ENCODE measurements around the gene TMEM221.

TMEM221 gene

GRCh38 chr19:17471410-17472125, 23.1 kb upstream of the TMEM221 start:
- no peak for TF ChIP-seq ZNF8 (CRISPR knock-in tag; IDR thresholded peaks at IDR 0.05)
- TF ChIP-seq ARNTL (CRISPR knock-in tag; IDR thresholded peaks at IDR 0.05; ENCODE audit: borderline replicate concordance, low read depth), result no peak
- TF ChIP-seq ZNF565 (CRISPR knock-in tag; conservative IDR thresholded peaks at IDR 0.05; ENCODE audit: low read depth), result no peak
- TF ChIP-seq TCF4 (CRISPR knock-in tag; IDR thresholded peaks at IDR 0.05; ENCODE audit: borderline replicate concordance), result no peak
- no peak for TF ChIP-seq ZNF70 (CRISPR knock-in tag; IDR thresholded peaks at IDR 0.05)
- TF ChIP-seq ZC3H10 (CRISPR knock-in tag; IDR thresholded peaks at IDR 0.05), result no peak
- TF ChIP-seq ZFP3 (CRISPR knock-in tag; IDR thresholded peaks at IDR 0.05), result no peak
- no peak for TF ChIP-seq GLIS3 (CRISPR knock-in tag; IDR thresholded peaks at IDR 0.05)
- no peak for TF ChIP-seq PPARA (CRISPR knock-in tag; IDR thresholded peaks at IDR 0.05; ENCODE audit: borderline replicate concordance)
- no peak for TF ChIP-seq ZFP30 (CRISPR knock-in tag; IDR thresholded peaks at IDR 0.05)
- TF ChIP-seq, protein P1, sequence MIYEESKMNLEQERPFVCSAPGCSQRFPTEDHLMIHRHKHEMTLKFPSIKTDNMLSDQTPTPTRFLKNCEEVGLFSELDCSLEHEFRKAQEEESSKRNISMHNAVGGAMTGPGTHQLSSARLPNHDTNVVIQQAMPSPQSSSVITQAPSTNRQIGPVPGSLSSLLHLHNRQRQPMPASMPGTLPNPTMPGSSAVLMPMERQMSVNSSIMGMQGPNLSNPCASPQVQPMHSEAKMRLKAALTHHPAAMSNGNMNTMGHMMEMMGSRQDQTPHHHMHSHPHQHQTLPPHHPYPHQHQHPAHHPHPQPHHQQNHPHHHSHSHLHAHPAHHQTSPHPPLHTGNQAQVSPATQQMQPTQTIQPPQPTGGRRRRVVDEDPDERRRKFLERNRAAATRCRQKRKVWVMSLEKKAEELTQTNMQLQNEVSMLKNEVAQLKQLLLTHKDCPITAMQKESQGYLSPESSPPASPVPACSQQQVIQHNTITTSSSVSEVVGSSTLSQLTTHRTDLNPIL (CRISPR knock-in tag; IDR thresholded peaks at IDR 0.05; ENCODE audit: low read depth), result no peak
- TF ChIP-seq BACH2 (CRISPR knock-in tag; IDR thresholded peaks at IDR 0.05; ENCODE audit: borderline replicate concordance), result no peak
- TF ChIP-seq PATZ1 (CRISPR knock-in tag; IDR thresholded peaks at IDR 0.05; ENCODE audit: borderline replicate concordance), result no peak
- TF ChIP-seq CSDC2 (CRISPR knock-in tag; IDR thresholded peaks at IDR 0.05), result no peak
- no peak for TF ChIP-seq RARB (CRISPR knock-in tag; IDR thresholded peaks at IDR 0.05)
- no peak for TF ChIP-seq ISL1 (CRISPR knock-in tag; IDR thresholded peaks at IDR 0.05)
- ATAC-seq, result no peak

DNA sequence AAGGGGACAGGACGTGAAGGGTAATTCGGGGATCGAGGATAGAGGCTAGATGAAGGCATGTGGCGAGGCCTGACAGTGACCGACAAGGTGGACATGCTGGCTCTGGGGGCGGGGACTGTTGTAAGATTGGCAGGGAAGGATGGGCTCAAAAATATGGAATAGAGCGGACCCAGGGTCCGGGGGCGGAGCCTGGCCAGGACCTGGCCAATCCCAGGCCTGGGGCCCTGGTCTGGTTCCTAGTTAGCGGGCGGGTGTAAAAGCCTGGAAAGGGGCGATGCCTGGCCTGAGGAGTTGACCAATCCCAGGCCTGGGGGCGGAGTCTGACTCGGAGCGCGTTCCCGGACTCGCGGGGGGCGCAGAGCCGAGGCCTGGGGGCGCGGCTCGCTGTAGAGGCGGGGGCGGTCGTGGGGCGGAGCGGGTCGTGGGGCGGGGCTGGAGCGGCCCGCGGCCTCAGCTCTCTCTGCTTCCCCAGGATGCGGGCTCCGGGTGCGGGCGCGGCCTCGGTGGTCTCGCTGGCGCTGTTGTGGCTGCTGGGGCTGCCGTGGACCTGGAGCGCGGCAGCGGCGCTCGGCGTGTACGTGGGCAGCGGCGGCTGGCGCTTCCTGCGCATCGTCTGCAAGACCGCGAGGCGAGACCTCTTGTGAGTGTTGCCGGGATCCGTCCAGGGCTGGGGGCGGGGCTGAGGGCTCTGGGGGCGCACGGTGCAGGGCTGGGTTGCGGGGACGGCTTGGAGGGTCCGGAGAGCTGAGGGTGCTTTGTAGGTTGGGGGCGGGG, 21.8 kb upstream of the TMEM221 start, which contains the start of gene SLC27A1:
SLC27A1 (plus strand) TSS at position 457 of the 774 bp plus-strand sequence; CDS start at position 474, 17 bp downstream.
- TF ChIP-seq, protein P1 (CRISPR knock-in tag; IDR thresholded peaks at IDR 0.05; ENCODE audit: low read depth), result no peak
- TF ChIP-seq, protein P2, sequence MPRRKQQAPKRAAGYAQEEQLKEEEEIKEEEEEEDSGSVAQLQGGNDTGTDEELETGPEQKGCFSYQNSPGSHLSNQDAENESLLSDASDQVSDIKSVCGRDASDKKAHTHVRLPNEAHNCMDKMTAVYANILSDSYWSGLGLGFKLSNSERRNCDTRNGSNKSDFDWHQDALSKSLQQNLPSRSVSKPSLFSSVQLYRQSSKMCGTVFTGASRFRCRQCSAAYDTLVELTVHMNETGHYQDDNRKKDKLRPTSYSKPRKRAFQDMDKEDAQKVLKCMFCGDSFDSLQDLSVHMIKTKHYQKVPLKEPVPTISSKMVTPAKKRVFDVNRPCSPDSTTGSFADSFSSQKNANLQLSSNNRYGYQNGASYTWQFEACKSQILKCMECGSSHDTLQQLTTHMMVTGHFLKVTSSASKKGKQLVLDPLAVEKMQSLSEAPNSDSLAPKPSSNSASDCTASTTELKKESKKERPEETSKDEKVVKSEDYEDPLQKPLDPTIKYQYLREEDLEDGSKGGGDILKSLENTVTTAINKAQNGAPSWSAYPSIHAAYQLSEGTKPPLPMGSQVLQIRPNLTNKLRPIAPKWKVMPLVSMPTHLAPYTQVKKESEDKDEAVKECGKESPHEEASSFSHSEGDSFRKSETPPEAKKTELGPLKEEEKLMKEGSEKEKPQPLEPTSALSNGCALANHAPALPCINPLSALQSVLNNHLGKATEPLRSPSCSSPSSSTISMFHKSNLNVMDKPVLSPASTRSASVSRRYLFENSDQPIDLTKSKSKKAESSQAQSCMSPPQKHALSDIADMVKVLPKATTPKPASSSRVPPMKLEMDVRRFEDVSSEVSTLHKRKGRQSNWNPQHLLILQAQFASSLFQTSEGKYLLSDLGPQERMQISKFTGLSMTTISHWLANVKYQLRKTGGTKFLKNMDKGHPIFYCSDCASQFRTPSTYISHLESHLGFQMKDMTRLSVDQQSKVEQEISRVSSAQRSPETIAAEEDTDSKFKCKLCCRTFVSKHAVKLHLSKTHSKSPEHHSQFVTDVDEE (CRISPR knock-in tag; IDR thresholded peaks at IDR 0.05), result no peak
- TF ChIP-seq OSR1 (CRISPR knock-in tag; IDR thresholded peaks at IDR 0.05) (no peak), TOX (CRISPR knock-in tag; IDR thresholded peaks at IDR 0.05; ENCODE audit: borderline replicate concordance) (no peak), CSDC2 (CRISPR knock-in tag; IDR thresholded peaks at IDR 0.05) (no peak)
- peak; percentile 95 for ATAC-seq

DNA sequence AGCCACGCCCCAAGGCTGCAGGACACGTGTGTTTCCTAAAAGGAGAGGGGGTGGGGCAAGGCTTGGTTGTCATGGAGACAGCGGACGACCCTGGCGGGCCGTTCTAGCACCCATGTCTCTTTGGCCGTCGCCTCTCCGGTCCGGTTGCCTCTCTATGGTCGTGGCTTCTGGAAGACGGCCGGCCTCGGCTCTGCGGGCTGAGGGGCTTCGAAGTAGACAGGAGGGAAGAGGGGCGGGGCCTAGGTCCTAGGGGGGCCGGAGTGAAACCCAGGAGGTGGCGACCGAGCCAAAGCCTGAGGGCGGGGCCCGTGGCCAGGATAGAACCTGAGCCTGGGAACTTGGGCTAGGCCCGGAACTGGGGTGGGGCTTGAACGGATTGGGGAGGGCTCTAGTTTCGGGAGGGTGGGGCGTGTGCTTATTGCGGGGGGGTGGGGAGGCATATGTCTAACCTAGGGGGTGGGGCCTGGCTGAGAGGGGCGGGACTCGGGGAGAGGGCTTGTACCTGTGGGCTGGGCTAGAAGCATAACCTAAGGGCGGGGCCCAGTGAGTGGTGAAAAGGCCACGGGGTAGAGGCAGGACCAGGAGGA, 21.1 kb upstream of the TMEM221 start:
- peak; percentile 77 for ATAC-seq
- no peak for TF ChIP-seq SNAI2 (CRISPR knock-in tag; IDR thresholded peaks at IDR 0.05)
- TF ChIP-seq ZNF8 (CRISPR knock-in tag; IDR thresholded peaks at IDR 0.05), result no peak
- TF ChIP-seq RARB (CRISPR knock-in tag; IDR thresholded peaks at IDR 0.05), result no peak
- no peak; the same call in 1 of the 2 replicates for TF ChIP-seq PATZ1 (CRISPR knock-in tag; IDR thresholded peaks at IDR 0.05; ENCODE audit: borderline replicate concordance)

All from SK-N-SH treated with all-trans-retinoic acid at 6 μM for 48 hours (cell line).